Dermis microvascular lymphatic vessel endothelial cell (primary cell): ENCODE results near the gene NUTM2B. TPM values are rescaled to one million over a fixed set of nuclear protein-coding genes. Genes with fewer than 3 reads are reported as not detected.
"Not testable (repeated sequence)": the region's sequence is repeated elsewhere in the genome, so short reads cannot be mapped to it uniquely, and the experiment has no call there.

ENCODE experiments used
- DNase-seq, 2 donors: peaks; one replicate each; pipeline versions ENCODE4 v3.0.0 to v3.0.0-alpha.2; 2010; ENCODE audit warnings: low read depth in 2 of 2
- total RNA-seq: library from RNA; depleted of rRNA; stranded (reverse); fragments of >200 nt; gene quantifications from 2 replicates; pipeline ENCODE4 v1.2.1, GENCODE V29; 2014

NUTM2B gene
- total RNA-seq = under 0.01 and 0.26 TPM in 2 replicates

- not testable (repeated sequence) for DNase-seq
These were observed at the start of gene NUTM2B for GRCh38 chr10:79702927-79703326. Gene NUTM2B (plus strand): TSS chr10:79703227. CDS start chr10:79703610, 383 bp downstream.

- DNase-seq = not testable (repeated sequence)
These were observed 39.7 kb upstream of the NUTM2B start for GRCh38 chr10:79663287-79663686.

- DNase-seq = not testable (repeated sequence)
These were observed 38.3 kb upstream of the NUTM2B start for GRCh38 chr10:79664686-79665085.

GRCh38 chr10:79669248-79669788 lies 33.7 kb upstream of the NUTM2B start:
- DNase-seq = not testable (repeated sequence)

GRCh38 chr10:79674878-79675277 lies 28.1 kb upstream of the NUTM2B start:
- DNase-seq = not testable (repeated sequence)

- DNase-seq = not testable (repeated sequence)
These were observed 19.8 kb upstream of the NUTM2B start for GRCh38 chr10:79683026-79683883.

- not testable (repeated sequence) for DNase-seq
These were observed 18.9 kb upstream of the NUTM2B start for GRCh38 chr10:79683884-79684720.

- peak in 1 of 2 donors; percentile 2 for DNase-seq
These were observed 17.9 kb upstream of the NUTM2B start for GRCh38 chr10:79685044-79685685.

- not testable (repeated sequence) for DNase-seq
These were observed 16.4 kb upstream of the NUTM2B start for GRCh38 chr10:79686595-79686994.

GRCh38 chr10:79687406-79688150 lies 15.4 kb upstream of the NUTM2B start:
- not testable (repeated sequence) for DNase-seq

- DNase-seq = not testable (repeated sequence)
These were observed 14.2 kb upstream of the NUTM2B start for GRCh38 chr10:79688798-79689197.

GRCh38 chr10:79696596-79696995 lies 6.4 kb upstream of the NUTM2B start:
- not testable (repeated sequence) for DNase-seq

- DNase-seq = not testable (repeated sequence)
These were observed 5.9 kb upstream of the NUTM2B start for GRCh38 chr10:79697141-79697540.

- not testable (repeated sequence) for DNase-seq
These were observed 2.6 kb upstream of the NUTM2B start for GRCh38 chr10:79700381-79700944.

- DNase-seq = not testable (repeated sequence)
These were observed 4.0 kb downstream of the NUTM2B start for GRCh38 chr10:79707017-79707416.

- DNase-seq = not testable (repeated sequence)
These were observed 11.9 kb downstream of the NUTM2B start for GRCh38 chr10:79714976-79715375.

GRCh38 chr10:79716917-79717579 lies 14.0 kb downstream of the NUTM2B start:
- not testable (repeated sequence) for DNase-seq

GRCh38 chr10:79720000-79720399 lies 17.0 kb downstream of the NUTM2B start:
- DNase-seq = not testable (repeated sequence)

GRCh38 chr10:79726620-79727019 lies 23.6 kb downstream of the NUTM2B start:
- DNase-seq = not testable (repeated sequence)

GRCh38 chr10:79744844-79745243 lies 41.8 kb downstream of the NUTM2B start:
- not testable (repeated sequence) for DNase-seq
